Measurements from ENCODE around the gene CALR. TPM values are rescaled to one million over a fixed set of nuclear protein-coding genes. Genes with fewer than 3 reads are reported as not detected.
A peak's percentile ranks its signal among the peaks of the same experiment; 100 is the strongest.
"Not testable (repeated sequence)": the region's sequence is repeated elsewhere in the genome, so short reads cannot be mapped to it uniquely, and the experiment has no call there.

The CALR gene
- 877 TPM for total RNA-seq
- long read RNA-seq, transcript CALR-201 (9 exons, 1,903 nt) = major isoform, 1,181 of 1,308 reads
- long read RNA-seq, partial matches to known transcripts = 80 of 1,308 reads
- long read RNA-seq, other reads (novel, unspliced or antisense) = 46 of 1,308 reads

DNA sequence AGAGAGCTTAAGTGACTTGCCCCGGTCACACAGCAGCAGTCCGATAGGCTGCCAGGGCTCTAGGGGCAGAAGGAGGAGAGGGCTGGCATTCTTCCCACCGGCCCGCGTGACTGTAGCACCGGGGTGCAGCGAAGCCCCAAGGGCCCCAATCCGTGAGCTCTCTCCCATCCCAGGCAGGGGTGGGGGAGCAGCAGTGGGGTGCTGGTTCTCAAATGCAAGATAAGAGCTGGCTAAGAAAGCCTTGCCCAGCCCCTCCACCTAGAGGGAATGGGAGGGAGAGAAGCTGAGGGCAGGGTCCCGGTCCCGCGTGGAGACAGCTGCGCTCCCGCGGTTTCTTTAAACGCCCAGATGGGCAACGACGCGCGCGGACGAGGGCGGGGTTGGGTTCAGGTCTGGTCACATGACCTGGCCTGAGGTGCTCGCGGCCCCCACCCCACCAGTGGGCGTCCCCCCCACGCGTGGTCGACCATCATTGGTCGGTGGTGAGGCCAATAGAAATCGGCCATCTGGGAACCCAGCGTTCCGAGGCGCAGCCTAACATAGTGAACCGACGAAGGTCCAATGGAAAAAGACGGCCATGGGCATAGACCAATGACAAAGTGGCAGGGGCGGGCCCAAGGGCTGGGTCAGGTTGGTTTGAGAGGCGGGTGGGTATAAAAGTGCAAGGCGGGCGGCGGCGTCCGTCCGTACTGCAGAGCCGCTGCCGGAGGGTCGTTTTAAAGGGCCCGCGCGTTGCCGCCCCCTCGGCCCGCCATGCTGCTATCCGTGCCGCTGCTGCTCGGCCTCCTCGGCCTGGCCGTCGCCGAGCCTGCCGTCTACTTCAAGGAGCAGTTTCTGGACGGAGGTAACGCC lies at the start of gene CALR:
Gene CALR (plus strand): TSS at position 683 of the 852 bp plus-strand sequence. CDS start 71 bp downstream, at position 754.
- peak; percentile 100 for DNase-seq (ENCODE audit: low spot score)

DNA sequence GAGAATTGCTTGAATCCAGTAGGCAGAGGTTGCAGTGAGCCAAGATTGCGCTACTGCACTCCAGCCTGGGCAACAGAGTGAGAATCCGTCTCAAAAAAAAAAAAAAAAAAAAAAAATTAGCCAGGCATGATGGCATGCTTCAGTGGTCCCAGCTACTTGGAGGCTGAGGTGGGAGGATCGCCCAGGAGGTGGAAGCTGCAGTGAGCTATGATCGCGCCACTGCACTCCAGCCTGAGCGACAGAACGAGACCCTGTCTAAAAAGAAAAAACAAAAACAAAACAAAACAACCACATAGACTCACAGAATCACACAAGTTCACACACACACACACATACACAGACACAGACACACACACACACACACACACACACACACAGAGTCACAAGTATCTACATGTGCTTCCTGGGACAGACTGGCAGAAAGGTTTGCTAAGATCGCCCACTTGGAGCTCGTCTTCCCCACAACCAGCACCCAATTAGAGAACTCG lies 48.1 kb upstream of the CALR start:
- DNase-seq (ENCODE audit: low spot score) = not testable (repeated sequence)

DNA sequence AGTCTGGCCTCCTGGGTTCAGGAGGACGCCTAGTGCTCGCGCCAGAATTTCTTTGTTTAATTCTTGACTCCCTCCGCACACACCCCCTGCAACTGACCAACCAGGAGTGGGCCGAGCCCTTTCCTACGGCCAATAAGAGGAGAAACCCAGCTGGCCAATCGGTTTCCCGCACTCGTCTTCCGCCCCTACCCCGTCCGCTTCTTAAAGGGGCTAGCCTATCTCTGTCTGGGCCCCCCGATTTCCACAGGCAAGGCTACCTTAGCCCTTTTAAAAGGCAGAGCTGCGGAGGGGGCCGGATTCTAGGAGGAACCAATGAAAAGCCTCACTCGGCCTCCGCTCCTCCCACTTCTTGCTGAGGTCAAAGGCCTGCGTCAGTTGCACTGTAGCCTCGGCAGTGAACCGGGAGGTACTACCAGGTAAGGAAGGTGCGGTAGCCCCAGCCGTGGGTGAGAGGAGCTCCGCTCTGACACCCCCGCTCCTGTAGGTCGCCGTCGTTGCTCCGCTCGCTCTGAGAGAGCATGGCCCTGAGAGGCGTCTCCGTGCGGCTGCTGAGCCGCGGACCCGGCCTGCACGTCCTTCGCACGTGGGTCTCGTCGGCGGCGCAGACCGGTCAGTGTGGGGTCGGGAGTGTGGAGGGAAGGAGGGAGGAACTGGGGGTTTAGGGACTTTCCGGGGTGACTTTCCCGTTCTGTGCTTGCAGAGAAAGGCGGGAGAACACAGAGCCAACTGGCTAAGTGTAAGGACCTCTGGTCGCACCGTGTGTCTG lies 47.4 kb upstream of the CALR start, which contains the start of gene GCDH:
Gene GCDH (plus strand): TSS at position 374 of the 766 bp plus-strand sequence. CDS start 145 bp downstream, at position 519.
- DNase-seq (ENCODE audit: low spot score) = peak; percentile 97

DNA sequence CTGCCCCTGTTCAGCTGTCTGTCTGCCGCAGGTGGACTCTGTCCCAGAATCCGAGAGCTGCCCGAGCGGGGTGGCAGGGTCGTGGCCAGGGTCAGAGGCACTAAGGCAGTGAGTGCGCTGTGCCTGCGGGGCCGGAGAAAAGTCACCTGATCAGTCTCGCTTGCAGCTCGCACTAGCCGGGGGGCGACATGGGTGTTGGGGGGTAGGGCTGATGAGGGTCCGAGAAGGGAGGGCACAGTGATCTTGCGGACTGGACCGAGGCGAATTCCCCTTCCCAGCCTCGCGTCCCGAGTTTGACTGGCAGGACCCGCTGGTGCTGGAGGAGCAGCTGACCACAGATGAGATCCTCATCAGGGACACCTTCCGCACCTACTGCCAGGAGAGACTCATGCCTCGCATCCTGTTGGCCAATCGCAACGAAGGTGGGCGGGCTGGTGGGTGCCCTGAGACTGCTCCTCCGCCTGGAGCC lies 46.8 kb upstream of the CALR start:
- no peak for DNase-seq (ENCODE audit: low spot score)

DNA sequence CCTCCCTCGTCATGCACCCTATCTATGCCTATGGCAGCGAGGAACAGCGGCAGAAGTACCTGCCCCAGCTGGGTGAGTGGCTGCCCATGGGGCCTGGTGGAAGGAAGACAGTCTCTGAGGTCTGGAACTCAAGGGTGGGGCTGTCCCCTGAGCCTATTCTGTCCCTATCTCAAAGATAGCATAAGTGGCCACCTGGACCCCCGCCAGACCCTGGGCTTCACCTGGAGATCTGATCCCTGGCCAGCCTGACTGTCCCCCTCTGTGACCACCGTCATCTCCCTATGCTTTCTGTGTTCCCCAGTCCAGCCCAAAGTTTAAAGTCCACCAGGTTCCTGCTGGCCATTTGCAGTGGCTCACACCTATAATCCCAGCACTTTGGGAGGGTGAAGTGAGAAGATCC lies 44.8 kb upstream of the CALR start:
- no peak for DNase-seq (ENCODE audit: low spot score)

DNA sequence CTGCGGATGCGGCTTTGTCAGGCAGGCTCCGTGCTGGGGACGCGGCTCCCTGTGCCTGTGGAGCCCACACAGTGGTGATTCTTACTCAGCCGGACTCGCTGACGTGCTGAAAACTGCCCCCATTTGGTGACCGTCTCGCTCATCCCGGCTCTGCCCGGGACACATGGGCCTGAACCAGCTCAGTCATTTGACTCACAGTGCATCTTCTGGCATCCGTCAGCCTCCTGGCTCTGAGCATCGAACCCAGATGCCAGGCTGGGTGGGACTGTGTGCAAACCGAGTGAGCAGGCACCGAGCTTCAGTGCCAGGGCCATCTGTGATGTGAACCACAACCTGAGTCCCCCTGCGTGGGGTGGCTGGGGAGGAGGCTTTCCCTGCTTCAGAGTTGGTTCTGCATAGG lies 41.9 kb upstream of the CALR start:
- no peak for DNase-seq (ENCODE audit: low spot score)

DNA sequence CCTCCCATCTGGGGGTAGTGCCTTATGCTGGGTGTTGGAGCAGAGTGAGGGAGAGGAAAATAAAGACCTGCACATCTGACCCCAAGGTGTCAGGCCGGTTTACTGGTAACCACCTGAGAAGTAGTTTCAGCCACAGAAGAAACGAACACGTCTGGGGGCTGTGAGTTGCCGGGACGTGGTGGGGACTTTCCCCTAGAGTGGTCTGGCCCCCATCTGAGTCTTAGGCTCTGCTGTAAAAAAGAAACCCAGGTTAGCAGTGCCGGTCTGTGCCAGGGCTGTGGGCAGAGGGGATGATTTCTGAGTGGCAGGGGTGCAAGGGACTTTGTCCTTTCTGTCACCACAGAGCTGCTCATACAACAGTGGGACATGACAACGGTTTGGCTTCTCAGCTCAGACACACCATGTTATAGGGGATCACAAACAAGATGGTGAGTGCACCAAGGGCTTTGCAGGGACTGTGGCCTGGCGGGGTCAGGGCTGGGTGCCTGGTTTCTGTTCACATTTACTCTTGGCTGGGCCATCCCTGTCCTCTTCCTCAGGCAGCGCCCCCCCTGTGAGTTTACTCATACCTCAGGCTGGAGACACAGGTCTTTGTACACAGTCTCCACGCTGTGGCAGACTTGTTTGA lies 38.4 kb upstream of the CALR start:
- no peak for DNase-seq (ENCODE audit: low spot score)

DNA sequence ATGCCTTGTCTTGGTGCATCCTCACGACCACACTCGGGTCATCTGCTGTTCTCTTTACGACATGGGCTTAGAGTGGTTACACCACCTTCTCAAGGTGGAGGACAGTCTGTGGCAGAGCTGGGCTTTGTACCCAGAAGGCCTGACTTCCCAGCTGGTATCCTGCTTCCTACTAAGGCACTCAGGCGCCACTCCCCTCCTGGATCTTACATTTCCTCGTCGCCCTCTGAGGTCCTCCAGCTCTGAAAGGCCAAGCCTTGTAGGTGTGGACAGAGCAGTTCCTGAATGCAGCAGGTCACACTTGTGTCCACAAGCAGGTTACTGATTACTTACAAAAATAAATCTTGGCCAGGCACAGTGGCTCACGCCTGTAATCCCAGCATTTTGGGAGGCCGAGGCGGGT lies 31.2 kb upstream of the CALR start:
- DNase-seq (ENCODE audit: low spot score) = no peak

DNA sequence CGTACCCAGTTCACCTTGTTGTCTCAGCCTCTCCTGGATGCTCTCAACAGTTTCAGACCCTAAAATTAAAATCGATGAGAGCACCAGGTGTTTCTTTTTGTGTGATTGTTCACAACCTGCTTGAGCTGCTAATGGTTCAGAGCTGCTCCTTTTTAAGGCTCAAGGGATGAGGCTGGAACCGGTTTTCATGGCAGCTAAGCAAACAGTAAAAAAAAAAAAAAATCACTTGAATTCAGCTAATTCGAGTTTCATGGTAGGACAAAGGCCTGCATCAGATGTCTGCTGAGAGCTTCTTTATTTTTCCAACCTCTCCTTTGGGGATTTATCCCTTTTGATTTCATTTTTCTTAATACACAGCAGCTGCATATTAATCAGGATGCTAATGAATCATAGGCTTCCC lies 25.8 kb upstream of the CALR start:
- no peak for DNase-seq (ENCODE audit: low spot score)

DNA sequence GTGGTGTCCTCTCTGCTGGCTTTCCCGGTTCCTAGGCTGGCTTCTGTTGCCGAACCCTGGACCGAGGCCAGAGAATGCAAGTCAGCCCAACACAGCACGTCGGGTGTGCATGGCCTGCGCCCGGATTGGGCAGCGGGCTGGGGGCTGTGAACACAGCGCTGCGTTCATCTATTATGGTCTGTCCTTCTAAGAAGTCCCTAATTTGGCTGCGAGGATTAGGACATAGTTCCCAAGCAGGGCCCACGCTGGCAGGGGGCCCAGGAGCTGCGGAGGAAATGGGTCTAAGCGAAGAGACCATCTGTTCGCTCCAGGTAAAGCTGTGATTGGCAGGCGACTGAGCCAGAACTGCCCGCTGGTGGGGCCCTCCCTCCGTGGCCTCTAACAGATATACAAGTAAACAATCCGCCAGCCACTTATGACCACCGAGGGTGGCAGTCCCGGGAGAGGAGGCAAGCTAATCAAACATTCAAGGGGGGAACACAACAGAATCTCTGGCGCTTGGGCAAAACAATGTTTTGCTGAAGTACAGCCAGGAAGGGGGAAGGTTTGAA lies 25.3 kb upstream of the CALR start:
- no peak for DNase-seq (ENCODE audit: low spot score)

DNA sequence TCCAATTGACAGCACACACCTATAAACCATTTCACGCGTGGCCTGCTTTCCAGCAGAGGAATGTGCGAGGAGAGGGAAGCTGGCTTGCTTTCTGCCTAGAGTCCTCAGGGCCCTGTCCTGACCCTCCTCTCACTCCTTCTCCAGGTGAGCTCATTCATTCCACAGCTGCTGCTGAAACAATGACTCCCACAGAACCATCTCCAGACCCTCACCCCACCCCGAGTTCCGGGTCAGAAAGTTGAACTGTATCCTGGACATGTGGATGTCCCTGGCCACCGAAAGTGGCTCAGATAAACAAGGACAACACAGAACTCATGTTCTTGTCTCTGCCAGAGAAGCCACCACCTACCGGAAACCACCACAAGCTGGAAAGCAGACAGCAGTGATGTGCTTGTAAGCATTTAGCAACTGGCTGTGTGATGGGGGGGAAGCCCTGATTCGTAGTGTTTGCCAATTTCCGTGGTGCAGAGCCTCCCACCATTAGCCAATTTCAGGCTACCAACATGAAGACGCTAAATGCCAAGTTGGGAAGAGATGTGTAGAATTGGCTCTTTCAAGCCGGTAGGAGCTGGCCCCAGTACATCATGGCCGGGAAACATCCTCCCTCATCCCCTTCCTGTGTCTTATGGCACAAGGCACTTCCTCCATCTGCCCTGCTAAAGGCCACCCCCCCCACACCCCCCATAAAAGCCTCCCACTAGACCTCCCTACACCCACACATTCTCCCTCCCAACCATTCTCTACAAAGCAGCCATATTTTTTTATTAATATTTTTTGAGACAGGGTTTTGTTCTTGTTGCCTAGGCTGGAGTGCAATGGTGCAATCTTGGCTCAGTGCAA lies 24.3 kb upstream of the CALR start:
- no peak for DNase-seq (ENCODE audit: low spot score)

DNA sequence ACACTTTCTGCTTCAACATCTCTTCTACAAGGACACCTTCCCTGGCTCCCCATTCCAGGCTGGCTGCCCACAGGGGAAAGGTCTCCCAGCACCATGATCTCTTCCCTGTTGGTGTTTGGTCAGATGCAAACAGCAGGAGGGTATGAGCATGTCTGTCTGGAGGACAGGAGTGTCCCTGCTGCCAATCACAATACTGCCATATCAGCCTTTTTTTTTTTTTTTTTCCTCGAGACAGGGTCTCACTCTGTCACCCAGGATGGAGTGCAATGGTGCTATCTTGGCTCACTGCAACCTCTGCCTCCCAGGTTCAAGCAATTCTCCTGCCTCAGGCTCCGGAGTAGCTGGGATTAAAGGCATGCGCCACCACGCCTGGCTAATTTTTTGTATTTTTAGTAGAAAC lies 22.5 kb upstream of the CALR start:
- not testable (repeated sequence) for DNase-seq (ENCODE audit: low spot score)

DNA sequence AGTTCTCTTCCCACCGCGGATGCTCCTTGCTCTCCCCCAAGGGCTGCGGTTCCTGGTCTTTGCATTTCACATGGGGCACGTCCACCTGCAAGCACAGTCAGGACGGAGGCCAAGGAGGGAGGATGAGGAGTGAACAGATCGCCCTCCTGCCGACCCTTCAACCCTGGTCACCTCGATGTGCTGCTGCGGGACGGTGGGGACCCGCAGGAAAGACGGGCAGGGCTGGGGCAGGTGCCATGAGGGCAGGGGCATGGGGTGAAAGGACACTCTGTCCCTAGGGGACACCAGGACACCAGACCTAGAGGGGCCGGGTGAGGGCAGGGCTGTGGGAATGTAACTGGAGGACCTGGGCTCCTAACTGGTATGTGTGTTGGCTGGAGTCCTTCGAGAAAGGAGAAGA lies 20.2 kb upstream of the CALR start:
- DNase-seq (ENCODE audit: low spot score) = no peak

DNA sequence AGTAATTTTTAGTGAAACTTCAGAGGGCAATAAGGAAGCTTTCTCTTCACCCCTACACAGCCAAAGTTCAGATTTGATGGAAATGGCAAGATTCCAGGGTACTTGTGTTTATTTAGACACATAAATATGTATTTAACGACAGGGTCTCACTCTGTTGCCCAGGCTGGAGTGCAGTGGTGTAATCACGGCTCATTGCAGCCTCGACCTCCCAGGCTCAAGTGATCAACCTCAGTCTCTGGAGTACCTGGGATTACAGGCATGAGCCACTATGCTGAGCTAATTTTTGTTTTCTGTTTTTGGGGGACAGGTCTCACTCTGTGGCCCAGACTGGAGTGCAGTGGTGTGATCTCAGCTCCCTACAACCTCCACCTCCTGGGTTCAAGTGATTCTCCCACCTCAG lies 17.4 kb upstream of the CALR start:
- DNase-seq (ENCODE audit: low spot score) = no peak

DNA sequence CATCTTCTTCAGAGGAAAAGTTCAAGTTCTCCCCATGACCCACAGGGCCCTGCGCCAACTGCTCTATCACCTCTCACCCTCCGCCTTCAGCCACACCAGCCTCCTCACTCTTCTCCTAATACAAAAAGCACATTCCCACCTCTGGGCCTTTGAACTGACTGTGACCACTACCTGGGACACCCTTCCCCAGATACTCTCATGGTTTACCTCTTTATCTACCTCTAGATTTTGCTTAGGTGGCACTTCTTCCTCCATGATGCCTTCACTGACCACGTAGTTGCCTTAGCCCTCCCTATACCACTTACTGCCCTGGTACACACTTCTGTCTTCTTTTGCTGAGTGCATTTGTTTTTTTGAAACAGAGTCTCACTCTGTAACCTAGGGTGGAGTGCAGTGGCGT lies 15.4 kb upstream of the CALR start:
- no peak for DNase-seq (ENCODE audit: low spot score)

DNA sequence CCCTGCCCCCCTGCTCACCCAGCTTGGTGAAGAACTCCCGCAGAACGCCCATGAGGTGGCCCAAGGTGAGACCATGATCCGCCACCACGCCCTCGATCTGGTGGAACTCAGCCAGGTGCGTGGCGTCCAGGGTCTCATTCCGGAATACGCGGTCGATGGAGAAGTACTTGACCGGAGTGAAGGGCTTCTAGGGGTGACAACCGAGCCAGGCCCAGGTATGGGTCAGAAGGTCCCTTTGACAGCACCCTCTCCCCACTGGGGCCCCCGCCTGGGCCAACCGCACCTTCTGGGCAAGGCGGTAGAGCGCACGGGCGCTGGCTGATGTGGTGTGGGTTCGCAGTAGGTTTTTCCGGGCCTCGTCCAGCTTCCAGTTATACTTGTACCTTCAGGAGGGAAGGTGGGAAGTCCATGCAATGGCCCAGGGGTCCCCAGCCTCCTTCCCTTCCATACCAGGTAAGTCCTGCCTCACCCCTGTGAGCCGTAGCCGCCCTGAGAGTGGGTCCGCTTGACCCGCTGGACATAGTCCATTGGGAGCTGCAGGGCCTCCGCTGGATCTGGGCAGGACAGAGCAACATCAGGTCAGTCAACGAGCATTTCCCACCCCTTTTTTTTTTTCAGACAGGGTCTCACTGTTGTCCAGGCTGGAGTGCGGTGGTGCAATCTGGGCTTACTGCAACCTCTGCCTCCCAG lies 13.6 kb upstream of the CALR start:
- no peak for DNase-seq (ENCODE audit: low spot score)

DNA sequence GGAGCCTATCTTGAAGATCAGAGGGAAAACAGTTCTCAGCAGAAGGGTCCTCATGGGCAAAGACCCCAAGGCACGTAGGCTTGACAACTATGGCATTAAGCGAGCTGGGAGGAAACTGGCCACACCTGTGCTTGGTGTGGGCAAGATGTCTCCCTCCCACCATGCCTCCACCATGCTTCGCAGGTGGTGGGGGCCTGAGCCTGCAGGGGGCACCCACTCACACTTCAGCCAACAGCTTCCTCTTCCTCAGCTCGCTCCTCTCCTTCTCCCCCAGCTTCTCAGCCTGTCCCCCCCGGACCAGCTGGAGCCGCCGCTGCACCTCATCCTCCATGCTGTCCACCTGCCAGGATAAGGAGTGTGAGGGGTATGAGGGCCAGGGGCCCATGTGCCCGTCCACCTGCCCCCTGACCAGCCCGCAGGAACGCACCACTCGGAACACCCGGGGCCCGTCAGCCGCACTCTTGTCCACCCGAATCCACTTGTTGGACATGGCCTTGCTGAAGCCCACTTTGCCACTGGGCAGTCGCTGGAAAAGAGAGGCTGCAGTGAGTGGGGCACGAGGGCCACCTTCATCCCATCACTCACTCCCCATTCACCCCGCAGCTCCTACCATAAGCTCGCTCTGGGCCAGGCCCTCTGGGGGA lies 8.3 kb upstream of the CALR start:
- no peak for DNase-seq (ENCODE audit: low spot score)

DNA sequence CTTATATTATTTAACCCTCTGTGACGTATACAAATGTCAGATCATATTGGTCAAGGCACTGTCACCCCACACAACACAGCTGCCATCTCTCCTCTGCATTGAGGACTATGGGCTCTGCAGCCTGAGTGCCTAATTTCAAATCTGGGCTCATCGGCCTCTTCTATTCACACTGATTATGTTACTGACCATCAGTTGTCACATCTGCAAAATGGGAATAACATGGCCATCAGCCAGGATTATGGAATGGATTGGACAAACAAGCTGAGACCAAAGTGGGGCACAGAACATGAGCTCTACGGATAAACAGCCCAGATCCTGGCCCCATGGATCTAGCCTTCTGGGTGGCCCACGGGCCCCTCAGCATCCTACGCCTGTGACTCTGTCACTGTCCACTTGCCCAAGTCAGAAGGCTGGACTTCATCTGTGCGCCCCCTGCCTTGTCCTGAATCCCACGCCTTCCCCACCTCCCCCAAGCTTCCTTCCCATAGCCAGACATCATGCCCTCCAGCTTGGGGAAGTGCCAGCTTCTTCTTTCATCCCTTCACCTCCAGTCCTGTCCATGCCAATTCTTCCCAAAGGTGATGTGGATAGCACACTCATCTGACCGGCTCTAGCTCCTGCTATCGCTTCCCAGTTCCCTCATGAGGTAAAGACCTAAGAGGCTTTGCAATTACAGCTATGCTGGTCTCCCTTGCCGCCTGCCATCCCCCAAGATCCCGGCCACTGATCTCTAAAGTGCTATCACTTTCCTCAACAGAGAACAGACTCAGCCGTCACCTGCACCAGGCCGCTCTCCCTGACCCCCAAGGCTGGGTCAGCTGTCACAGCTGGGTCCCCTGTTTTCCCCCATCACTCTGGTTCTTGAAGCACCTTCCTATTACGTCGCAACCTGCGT lies 5.8 kb upstream of the CALR start:
- DNase-seq (ENCODE audit: low spot score) = no peak

Measured in mesenteric fat pad (tissue), 1 donor.